ENCODE results near the gene SYNDIG1L. TPM values are rescaled to one million over a fixed set of nuclear protein-coding genes. Genes with fewer than 3 reads are reported as not detected.
A peak's percentile ranks its signal among the peaks of the same experiment; 100 is the strongest.

Gene SYNDIG1L
- total and polyA plus RNA-seq, 2 donors (not counting 3 experiments of a cell fraction or from before 2014, with no cell fraction given) = not detected

DNA sequence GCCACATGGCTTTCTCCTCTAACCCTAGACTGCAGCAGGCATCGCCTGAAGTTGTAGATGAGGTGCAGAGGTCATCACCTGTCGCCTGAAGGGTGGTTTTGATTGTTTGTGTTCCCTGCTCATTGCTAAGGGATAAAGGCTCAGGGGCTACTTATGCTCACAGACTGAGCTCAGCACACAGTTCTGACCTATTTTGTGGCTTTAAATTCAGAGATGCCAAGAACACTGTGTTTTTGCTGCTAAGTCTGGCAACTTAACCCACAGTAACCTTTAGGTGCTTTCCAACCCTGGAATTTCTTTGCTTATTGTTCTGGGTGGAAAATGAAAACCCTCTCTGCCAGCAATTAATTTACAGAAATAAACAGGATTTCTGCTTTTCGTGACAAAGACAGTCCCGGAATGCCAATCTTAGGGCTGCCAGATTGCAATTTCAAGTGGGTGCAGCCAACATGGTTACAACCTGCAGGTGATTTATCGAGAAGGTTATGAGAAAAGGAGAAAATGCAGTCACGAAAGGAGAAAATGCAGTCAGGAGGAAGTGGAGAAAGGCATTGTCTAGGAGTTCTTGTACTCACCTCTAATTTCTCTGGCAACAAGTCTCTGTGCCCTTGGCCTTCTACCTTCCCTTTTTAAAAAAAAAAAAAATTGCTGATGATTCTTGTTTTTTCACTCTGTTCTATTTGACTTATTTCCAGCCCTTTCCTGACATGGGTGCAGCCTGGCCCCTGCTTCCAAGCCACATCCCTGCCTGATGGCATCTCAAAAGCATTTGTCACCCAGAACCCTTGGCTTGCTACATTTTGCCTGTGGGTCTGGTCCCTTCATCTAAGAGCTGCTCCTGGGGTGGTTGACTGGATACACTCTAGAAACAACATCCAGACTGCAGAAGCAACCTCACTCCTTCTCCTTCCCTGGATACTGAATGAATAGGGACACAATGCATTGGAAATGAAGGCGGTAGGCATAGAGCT lies 43.8 kb upstream of the SYNDIG1L start:
- Histone ChIP-seq H3K27ac (ENCODE audit: insufficient read depth, low read depth, low read length) (no peak overlapping the region), H3K4me3 (replicated peaks in 1 of 3; ENCODE audit: insufficient read depth in 1 of 3, low read depth in 1 of 3, low read length in 3 of 3) (no peak overlapping the region), H3K4me1 (ENCODE audit: control insufficient read depth, extremely low read depth, insufficient read depth, low read length) (no peaks in the 10 kb centered on the region), H2AFZ (ENCODE audit: low read depth, low read length) (no peak overlapping the region), H3K79me2 (ENCODE audit: control insufficient read depth, insufficient read depth, low read length) (no peaks in the 10 kb centered on the region), H3K9me3 (replicated peaks; ENCODE audit: control insufficient read depth, insufficient read depth, low read length) (no peaks in the 10 kb centered on the region), H3K9ac (replicated peaks; ENCODE audit: extremely low read depth, insufficient read depth, low read length) (no peak overlapping the region), H3K9me1 (replicated peaks; ENCODE audit: control insufficient read depth, extremely low read depth, insufficient read depth, low read length) (no peaks in the 10 kb centered on the region), H4K20me1 (replicated peaks; ENCODE audit: control insufficient read depth, extremely low read depth, insufficient read depth, low read length) (no peaks in the 10 kb centered on the region), H3K36me3 (ENCODE audit: control insufficient read depth in 2 of 2, extremely low read depth in 1 of 2, insufficient read depth in 2 of 2, low read length in 2 of 2) (peaks cover 0 to 9% of the 10 kb centered on the region in 2 experiments), H3K27me3 (ENCODE audit: control insufficient read depth in 2 of 2, insufficient read depth in 2 of 2, low read length in 2 of 2) (peaks cover 0 to 3% of the 10 kb centered on the region in 2 experiments), H3K4me2 (ENCODE audit: insufficient read depth, low read length) (no peak overlapping the region)
- peak; percentile 52 for DNase-seq (ENCODE audit: low read depth, low spot score)
- dilution Hi-C loops (cut with MboI; ENCODE audit: extremely low pct_ligation_motif_present, low sequenced_read_pairs) (no loop called here), intact Hi-C loops (cut with micrococcal nuclease) (no loop called here)
- no TSS peak for BruUV-seq (replicated peaks)
- ChIA-PET CTCF (interaction anchor here (1.1 kb wide), 1 partner anchor 9 kb away, joined by 3 read pairs; no protein-coding TSS in a partner anchor), POLR2A (no interaction called here)
- peak; percentile 18 for FAIRE-seq
- no peak for TF ChIP-seq GATA2 (IDR thresholded peaks at IDR 0.05; ENCODE audit: insufficient read depth, insufficient read length, low read depth, low read length)
- no peak for TF ChIP-seq FOS (IDR thresholded peaks at IDR 0.05; ENCODE audit: borderline replicate concordance, insufficient read depth, low read length)
- no peak for TF ChIP-seq JUN (IDR thresholded peaks at IDR 0.05; ENCODE audit: borderline replicate concordance, insufficient read depth, insufficient read length, low read depth)
- TF ChIP-seq, protein P1, sequence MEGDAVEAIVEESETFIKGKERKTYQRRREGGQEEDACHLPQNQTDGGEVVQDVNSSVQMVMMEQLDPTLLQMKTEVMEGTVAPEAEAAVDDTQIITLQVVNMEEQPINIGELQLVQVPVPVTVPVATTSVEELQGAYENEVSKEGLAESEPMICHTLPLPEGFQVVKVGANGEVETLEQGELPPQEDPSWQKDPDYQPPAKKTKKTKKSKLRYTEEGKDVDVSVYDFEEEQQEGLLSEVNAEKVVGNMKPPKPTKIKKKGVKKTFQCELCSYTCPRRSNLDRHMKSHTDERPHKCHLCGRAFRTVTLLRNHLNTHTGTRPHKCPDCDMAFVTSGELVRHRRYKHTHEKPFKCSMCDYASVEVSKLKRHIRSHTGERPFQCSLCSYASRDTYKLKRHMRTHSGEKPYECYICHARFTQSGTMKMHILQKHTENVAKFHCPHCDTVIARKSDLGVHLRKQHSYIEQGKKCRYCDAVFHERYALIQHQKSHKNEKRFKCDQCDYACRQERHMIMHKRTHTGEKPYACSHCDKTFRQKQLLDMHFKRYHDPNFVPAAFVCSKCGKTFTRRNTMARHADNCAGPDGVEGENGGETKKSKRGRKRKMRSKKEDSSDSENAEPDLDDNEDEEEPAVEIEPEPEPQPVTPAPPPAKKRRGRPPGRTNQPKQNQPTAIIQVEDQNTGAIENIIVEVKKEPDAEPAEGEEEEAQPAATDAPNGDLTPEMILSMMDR (IDR thresholded peaks at IDR 0.05; ENCODE audit: extremely low read depth in 1 of 2, insufficient read depth in 1 of 2, low read depth in 1 of 2, low read length in 2 of 2) = no peak
- no peak for TF ChIP-seq POLR2AphosphoS5 (IDR thresholded peaks at IDR 0.05; ENCODE audit: insufficient read depth, low read depth, low read length)
- TF ChIP-seq POLR2A (IDR thresholded peaks at IDR 0.05; ENCODE audit: low read depth, low read length) = no peak
